Activated naive CD4-positive, alpha-beta T cell treated with anti-CD3 and anti-CD28 coated beads for 36 hours (primary cell): ENCODE data around the gene NSMCE4A. TPM values are rescaled to one million over a fixed set of nuclear protein-coding genes. Genes with fewer than 3 reads are reported as not detected.
A peak's percentile ranks its signal among the peaks of the same experiment; 100 is the strongest.
"Not testable (repeated sequence)": the region's sequence is repeated elsewhere in the genome, so short reads cannot be mapped to it uniquely, and the experiment has no call there.

Experiments
- CTCF ChIA-PET: fragments of 350-600 bp; sonication (Branson Sonifier 250); formaldehyde crosslinking; loops from one replicate; lab custom pipeline; 2021; ENCODE audit warnings: antibody characterized with exemption; lab: Charles Lee
- DNase-seq: peaks from one replicate; pipeline ENCODE4 v3.0.0-alpha.2; 2020
- H3K27ac Mint-ChIP-seq: one replicate; pipeline ENCODE4 v1.8.0; 2021; ENCODE audit warnings: mild to moderate bottlenecking, mixed read lengths
- H3K27me3 Mint-ChIP-seq: one replicate; pipeline ENCODE4 v1.8.0; 2021; ENCODE audit warnings: low read depth, mixed read lengths
- H3K36me3 Mint-ChIP-seq: one replicate; pipeline ENCODE4 v1.8.0; 2021; ENCODE audit warnings: low read depth, mixed read lengths
- H3K4me1 Mint-ChIP-seq: one replicate; pipeline ENCODE4 v1.8.0; 2021; ENCODE audit warnings: low read depth, mixed read lengths
- H3K4me3 Mint-ChIP-seq: one replicate; pipeline ENCODE4 v1.8.0; 2021; ENCODE audit warnings: mild to moderate bottlenecking, moderate library complexity, mixed read lengths
- H3K9me3 Mint-ChIP-seq: one replicate; pipeline ENCODE4 v1.8.0; 2021; ENCODE audit warnings: mixed read lengths
- intact Hi-C: fragments of 100-400 bp; cut with micrococcal nuclease; formaldehyde crosslinking; loops from one replicate; pipeline ENCODE4 v1.15.1; 2023
- total RNA-seq, 2 experiments: library from RNA; stranded (reverse); gene quantifications; one replicate each; pipeline ENCODE4 v1.2.3, GENCODE V29; 2021

Gene NSMCE4A
- total RNA-seq: 10 to 100 TPM; 47.5 to 48.8 TPM

- Mint-ChIP-seq H3K4me3 (peak within 1 kb of the TSS; percentile 76), H3K4me1 (peaks cover 24% of the 10 kb centered on the region), H3K9me3 (peaks cover 7% of the 10 kb centered on the region), H3K36me3 (peaks cover 18% of the 10 kb centered on the region), H3K27ac (no peak within 1 kb of the TSS), H3K27me3 (no peaks in the 10 kb centered on the region)
- DNase-seq: peak; percentile 76
- CTCF ChIA-PET: interaction anchor here (1.1 to 1.2 kb wide), 2 partner anchors 9 to 251 kb away, joined by 3 to 4 read pairs; no protein-coding TSS in a partner anchor
- intact Hi-C loops: loop anchor here (1.0 to 10.0 kb wide), 4 partner anchors 46 to 1180 kb away; partner anchors contain the start of genes ATE1, BUB3 and PLEKHA1
These were observed at the start of gene NSMCE4A for GRCh38 chr10:121974535-121975294. TSS of gene NSMCE4A (minus strand) at chr10:121975217. CDS start at chr10:121975165, 52 bp downstream.

DNA sequence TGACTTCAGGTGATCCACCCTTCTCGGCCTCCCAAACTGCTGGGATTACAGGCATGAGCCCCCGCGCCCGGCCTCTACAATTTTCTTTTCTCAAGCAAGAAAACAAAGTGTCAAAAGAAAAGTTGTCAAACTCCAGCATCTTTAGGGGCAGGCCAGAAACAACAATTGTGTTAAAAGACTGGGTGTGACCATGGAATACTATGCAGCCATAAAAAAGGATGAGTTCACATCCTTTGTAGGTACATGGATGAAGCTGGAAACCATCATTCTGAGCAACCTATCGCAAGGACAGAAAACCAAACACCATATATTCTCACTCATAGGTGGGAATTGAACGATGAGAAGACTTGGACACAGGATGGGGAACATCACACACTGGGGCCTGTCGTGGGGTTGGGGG lies 48.2 kb upstream of the NSMCE4A start:
- H3K4me3 Mint-ChIP-seq, CTCF ChIA-PET, H3K27ac Mint-ChIP-seq, DNase-seq, H3K9me3 Mint-ChIP-seq, intact Hi-C loops, H3K36me3 Mint-ChIP-seq, H3K4me1 Mint-ChIP-seq: not testable (repeated sequence)
- H3K27me3 Mint-ChIP-seq: peaks cover 10% of the 10 kb centered on the region

DNA sequence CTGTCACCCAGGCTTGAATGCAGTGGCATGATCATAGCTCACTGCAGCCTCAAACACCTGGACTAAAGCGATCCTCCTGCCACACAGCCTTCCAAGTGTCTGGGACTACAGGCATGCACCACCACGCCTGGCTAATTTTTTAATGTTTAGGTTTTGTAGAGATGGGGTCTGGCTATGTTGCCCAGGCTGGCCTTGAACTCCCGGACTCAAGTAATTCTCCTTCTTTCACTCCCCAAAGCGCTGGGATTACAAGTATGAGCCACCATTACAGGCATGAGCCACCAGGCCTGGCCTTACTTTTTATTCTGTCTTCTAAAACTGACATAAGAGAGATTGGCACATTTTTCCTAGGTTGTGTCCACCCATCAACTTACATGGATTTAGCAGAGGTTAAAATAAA lies 47.3 kb upstream of the NSMCE4A start:
- CTCF ChIA-PET: no interaction called here
- no peak overlapping the region for H3K27ac Mint-ChIP-seq
- H3K9me3 Mint-ChIP-seq: peaks cover 2% of the 10 kb centered on the region
- H3K4me1 Mint-ChIP-seq: no peaks in the 10 kb centered on the region
- peaks cover 10% of the 10 kb centered on the region for H3K27me3 Mint-ChIP-seq
- no peak overlapping the region for H3K4me3 Mint-ChIP-seq
- DNase-seq: no peak
- intact Hi-C loops: no loop called here
- H3K36me3 Mint-ChIP-seq: no peaks in the 10 kb centered on the region

- H3K27ac Mint-ChIP-seq: no peak overlapping the region
- CTCF ChIA-PET: no interaction called here
These were observed 46.8 kb upstream of the NSMCE4A start for GRCh38 chr10:122021828-122022227.

GRCh38 chr10:122021379-122021778 lies 46.4 kb upstream of the NSMCE4A start:
- DNase-seq: no peak
- no peak overlapping the region for H3K4me3 Mint-ChIP-seq
- H3K27me3 Mint-ChIP-seq: peaks cover 10% of the 10 kb centered on the region
- peaks cover 2% of the 10 kb centered on the region for H3K9me3 Mint-ChIP-seq
- CTCF ChIA-PET: no interaction called here
- intact Hi-C loops: no loop called here
- H3K27ac Mint-ChIP-seq: no peak overlapping the region
- no peaks in the 10 kb centered on the region for H3K4me1 Mint-ChIP-seq
- H3K36me3 Mint-ChIP-seq: no peaks in the 10 kb centered on the region

More at GRCh38 chr10:122021828-122022227, 46.8 kb upstream of the NSMCE4A start:
- Mint-ChIP-seq H3K9me3 (peaks cover 2% of the 10 kb centered on the region), H3K4me1 (no peaks in the 10 kb centered on the region), H3K27me3 (peaks cover 10% of the 10 kb centered on the region), H3K36me3 (no peaks in the 10 kb centered on the region), H3K4me3 (no peak overlapping the region)
- intact Hi-C loops: no loop called here
- no peak for DNase-seq

GRCh38 chr10:122020226-122020625 lies 45.2 kb upstream of the NSMCE4A start:
- Mint-ChIP-seq H3K27ac (no peak overlapping the region), H3K9me3 (peaks cover 2% of the 10 kb centered on the region), H3K4me3 (no peak overlapping the region), H3K36me3 (no peaks in the 10 kb centered on the region), H3K27me3 (peaks cover 10% of the 10 kb centered on the region), H3K4me1 (no peaks in the 10 kb centered on the region)
- intact Hi-C loops: no loop called here
- CTCF ChIA-PET: no interaction called here
- no peak for DNase-seq

DNA sequence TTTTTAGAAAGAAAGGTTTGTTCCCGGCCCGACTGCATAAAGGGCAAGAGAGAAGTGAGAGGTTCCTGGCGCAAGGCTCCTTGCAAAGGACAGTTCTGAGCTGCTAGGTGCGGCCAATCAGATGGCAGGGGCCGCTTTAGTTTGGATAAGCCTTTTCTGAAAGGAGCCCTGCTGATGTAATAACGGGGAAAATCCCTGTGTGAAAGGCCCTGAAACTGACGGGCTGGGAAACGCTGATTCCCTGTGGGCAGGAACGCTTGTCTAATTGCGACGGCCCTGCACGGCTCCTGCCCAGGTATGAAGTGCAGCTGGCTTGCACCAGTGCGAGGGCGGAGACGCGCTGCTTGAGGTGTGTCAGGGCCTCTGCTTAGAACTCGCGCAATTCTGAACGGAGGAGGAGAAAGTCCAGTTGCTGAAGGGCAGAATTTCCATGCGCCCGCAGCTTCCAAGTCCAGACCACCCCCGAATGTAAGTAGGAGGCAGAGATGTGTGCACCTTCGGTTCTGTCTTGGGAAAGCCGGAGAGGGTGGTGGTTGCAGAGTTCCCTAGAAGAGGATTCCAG lies 44.5 kb upstream of the NSMCE4A start:
- Mint-ChIP-seq H3K9me3 (peaks cover 2% of the 10 kb centered on the region), H3K36me3 (no peaks in the 10 kb centered on the region), H3K4me1 (no peaks in the 10 kb centered on the region), H3K4me3 (no peak overlapping the region), H3K27me3 (peaks cover 10% of the 10 kb centered on the region), H3K27ac (no peak overlapping the region)
- no peak for DNase-seq
- intact Hi-C loops: no loop called here
- CTCF ChIA-PET: no interaction called here

- Mint-ChIP-seq H3K36me3 (no peaks in the 10 kb centered on the region), H3K9me3 (peaks cover 2% of the 10 kb centered on the region), H3K27ac (no peak overlapping the region), H3K27me3 (peaks cover 10% of the 10 kb centered on the region), H3K4me3 (no peak overlapping the region), H3K4me1 (no peaks in the 10 kb centered on the region)
- no peak for DNase-seq
- CTCF ChIA-PET: no interaction called here
- intact Hi-C loops: no loop called here
These were observed 44.0 kb upstream of the NSMCE4A start for GRCh38 chr10:122018951-122019413.

GRCh38 chr10:122018491-122018890 lies 43.5 kb upstream of the NSMCE4A start:
- peaks cover 10% of the 10 kb centered on the region for H3K27me3 Mint-ChIP-seq
- no peaks in the 10 kb centered on the region for H3K4me1 Mint-ChIP-seq
- no peak overlapping the region for H3K4me3 Mint-ChIP-seq
- no peaks in the 10 kb centered on the region for H3K36me3 Mint-ChIP-seq
- no peak overlapping the region for H3K27ac Mint-ChIP-seq
- intact Hi-C loops: no loop called here
- DNase-seq: no peak
- CTCF ChIA-PET: no interaction called here
- peaks cover 2% of the 10 kb centered on the region for H3K9me3 Mint-ChIP-seq

DNA sequence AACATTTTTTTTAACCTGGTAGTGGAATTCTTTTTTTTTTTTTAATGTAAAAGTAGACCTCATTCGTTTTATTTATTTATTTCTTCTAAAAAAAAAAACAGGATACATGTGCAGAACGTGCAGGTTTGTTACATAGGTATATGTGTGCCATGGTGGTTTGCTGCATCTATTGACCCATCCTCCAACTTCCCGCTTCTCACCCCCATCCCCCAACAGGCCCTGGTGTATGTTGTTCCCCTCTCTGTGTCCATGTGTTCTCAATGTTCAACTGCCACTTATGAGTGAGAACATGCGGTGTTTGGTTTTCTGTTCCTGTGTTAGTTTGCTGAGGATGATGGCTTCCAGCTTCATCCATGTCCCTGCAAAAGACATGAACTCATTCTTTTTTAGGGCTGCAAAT lies 42.9 kb upstream of the NSMCE4A start:
- H3K36me3 Mint-ChIP-seq, DNase-seq, H3K27ac Mint-ChIP-seq, intact Hi-C loops, CTCF ChIA-PET, H3K4me1 Mint-ChIP-seq, H3K9me3 Mint-ChIP-seq, H3K4me3 Mint-ChIP-seq: not testable (repeated sequence)
- H3K27me3 Mint-ChIP-seq: peaks cover 10% of the 10 kb centered on the region

GRCh38 chr10:122014652-122015248 lies 39.7 kb upstream of the NSMCE4A start:
- Mint-ChIP-seq H3K4me1 (no peaks in the 10 kb centered on the region), H3K27me3 (peaks cover 9% of the 10 kb centered on the region), H3K4me3 (no peak overlapping the region), H3K36me3 (no peaks in the 10 kb centered on the region), H3K27ac (no peak overlapping the region), H3K9me3 (no peaks in the 10 kb centered on the region)
- DNase-seq: no peak
- CTCF ChIA-PET: interaction anchor here (0.6 kb wide), 2 partner anchors 26 to 100 kb away, joined by 3 to 5 read pairs; no protein-coding TSS in a partner anchor
- intact Hi-C loops: no loop called here

DNA sequence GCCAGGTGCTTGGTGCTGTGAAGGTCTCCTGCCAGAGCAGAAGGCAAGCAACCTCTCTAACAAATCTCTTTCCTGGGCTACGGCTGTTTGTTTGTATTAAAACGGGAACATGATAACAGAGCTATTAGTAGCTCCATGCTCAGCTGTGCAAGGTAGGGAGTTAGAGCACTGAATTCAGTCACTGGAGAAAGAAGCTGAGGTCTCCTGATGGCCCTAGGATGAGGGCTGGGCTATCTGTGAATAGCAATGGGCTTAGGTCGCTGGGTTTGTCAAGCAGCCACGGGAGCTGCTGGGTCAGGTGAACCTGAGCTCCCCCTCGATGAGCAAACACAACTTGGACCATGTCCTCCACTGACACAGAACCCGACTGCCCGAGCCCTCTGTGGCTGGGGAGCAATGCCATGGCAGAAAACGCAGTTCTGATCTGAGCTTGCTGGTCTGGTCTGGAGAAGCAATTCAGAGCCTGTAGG lies 38.3 kb upstream of the NSMCE4A start:
- DNase-seq: no peak
- intact Hi-C loops: no loop called here
- Mint-ChIP-seq H3K36me3 (no peaks in the 10 kb centered on the region), H3K27me3 (peaks cover 7% of the 10 kb centered on the region), H3K4me3 (no peak overlapping the region), H3K27ac (no peak overlapping the region), H3K4me1 (no peaks in the 10 kb centered on the region), H3K9me3 (no peaks in the 10 kb centered on the region)
- CTCF ChIA-PET: no interaction called here
